Measurements from ENCODE around the gene RBL2.
"Not testable (repeated sequence)": the region's sequence is repeated elsewhere in the genome, so short reads cannot be mapped to it uniquely, and the experiment has no call there.

The RBL2 gene

DNA sequence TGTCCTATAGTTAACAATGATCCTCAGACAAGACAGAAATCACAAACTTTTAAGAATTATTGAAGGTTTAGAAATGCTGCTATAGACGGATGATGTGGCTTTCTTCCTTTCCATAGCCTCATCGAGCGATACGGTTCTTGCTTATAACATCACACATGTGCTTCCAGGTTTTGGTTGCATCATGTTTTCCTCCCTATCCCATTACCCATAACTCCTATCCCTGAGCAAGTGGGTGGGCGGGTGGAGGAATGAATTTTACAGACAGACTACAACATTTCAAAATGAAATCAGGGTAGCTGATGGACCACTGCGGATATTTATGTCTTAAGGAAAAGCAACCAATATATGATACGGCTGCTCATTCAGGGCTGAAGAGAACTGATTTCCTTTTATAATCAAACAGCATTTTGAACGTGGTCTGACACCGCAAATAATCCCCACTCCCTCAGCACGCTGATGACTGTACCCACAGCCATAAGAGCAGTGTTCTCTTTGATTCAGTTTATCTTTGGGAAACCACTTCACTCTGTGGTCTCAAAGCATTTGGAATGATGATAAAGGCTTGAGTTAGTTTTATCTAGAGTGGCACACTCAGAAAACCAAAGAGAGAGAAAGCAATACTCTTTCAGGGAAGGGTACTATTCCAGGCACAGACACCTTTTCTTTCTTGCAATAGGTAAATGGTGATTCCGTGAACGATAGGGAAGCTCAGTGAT, 73.4 kb downstream of the RBL2 start:
- no peak overlapping the region for H3K9ac ChIP-seq (ENCODE audit: low read depth, low read length)
- H3K4me3 ChIP-seq (ENCODE audit: low read length) = no peak overlapping the region
- H3K27me3 ChIP-seq (ENCODE audit: insufficient read depth, low read length) = no peaks in the 10 kb centered on the region
- peaks cover 12% of the 10 kb centered on the region for H3K4me1 ChIP-seq (ENCODE audit: insufficient read depth, low read length)
- no peaks in the 10 kb centered on the region for H3K9me3 ChIP-seq (ENCODE audit: insufficient read depth, low read depth, low read length)
- 97% methylated on average over 12 of the region's 12 CpGs for WGBS
- H3K27ac ChIP-seq (ENCODE audit: low read depth, low read length) = no peak overlapping the region
- no peaks in the 10 kb centered on the region for H3K36me3 ChIP-seq (ENCODE audit: insufficient read depth, low read length)

DNA sequence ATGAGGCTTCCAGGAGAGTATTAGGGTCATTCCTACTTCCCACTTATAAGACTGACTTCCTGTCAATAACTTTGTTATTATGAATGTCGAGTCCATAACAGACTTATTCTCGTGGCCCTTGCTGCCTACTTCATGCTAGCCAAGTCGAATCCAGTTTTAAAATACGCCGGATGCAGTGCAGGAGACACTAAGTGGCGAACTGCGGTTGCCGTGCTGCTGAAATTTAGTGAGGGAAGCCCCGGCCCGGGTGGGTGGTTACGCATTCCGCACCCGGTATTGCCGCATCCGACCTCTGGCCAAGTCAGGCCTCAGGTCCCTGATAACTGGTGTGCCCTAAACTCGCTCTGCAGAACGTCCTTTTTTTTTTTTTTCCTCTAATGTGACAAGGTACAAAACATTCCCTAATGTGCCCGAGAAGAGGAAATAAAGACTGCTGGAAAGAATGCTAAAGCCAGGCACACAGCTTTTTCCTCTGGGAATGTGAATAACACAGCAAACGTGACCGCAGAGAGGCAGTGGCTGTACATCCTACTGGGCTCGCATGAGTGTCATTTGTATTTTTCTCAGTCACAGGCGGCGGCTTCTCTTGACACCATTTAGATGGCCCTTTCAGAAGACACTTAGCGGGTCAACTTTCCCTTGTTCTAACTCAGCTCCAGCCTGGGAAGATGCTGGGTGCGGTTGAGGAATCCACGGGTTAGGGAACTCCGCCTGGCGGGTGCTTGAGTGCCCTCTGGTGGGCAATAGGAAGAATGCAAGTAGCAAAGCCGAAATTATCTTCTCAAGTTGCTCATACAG, 75.8 kb downstream of the RBL2 start:
- Histone ChIP-seq H3K27ac (ENCODE audit: low read depth, low read length) (no peak overlapping the region), H3K4me1 (ENCODE audit: insufficient read depth, low read length) (peaks cover 3% of the 10 kb centered on the region; the same call in 1 of the 2 replicates), H3K27me3 (ENCODE audit: insufficient read depth, low read length) (no peaks in the 10 kb centered on the region), H3K4me3 (ENCODE audit: low read length) (no peak overlapping the region), H3K9ac (ENCODE audit: low read depth, low read length) (no peak overlapping the region), H3K36me3 (ENCODE audit: insufficient read depth, low read length) (no peaks in the 10 kb centered on the region), H3K9me3 (ENCODE audit: insufficient read depth, low read depth, low read length) (no peaks in the 10 kb centered on the region)
- 61% methylated on average over 29 of the region's 29 CpGs for WGBS

GRCh38 chr16:53510704-53511070, 76.4 kb downstream of the RBL2 start:
- 70% methylated on average over 2 of the region's 2 CpGs for WGBS
- peaks cover 3% of the 10 kb centered on the region; the same call in 1 of the 2 replicates for H3K4me1 ChIP-seq (ENCODE audit: insufficient read depth, low read length)
- H3K27ac ChIP-seq (ENCODE audit: low read depth, low read length) = no peak overlapping the region
- H3K27me3 ChIP-seq (ENCODE audit: insufficient read depth, low read length) = no peaks in the 10 kb centered on the region
- H3K36me3 ChIP-seq (ENCODE audit: insufficient read depth, low read length) = no peaks in the 10 kb centered on the region
- no peaks in the 10 kb centered on the region for H3K9me3 ChIP-seq (ENCODE audit: insufficient read depth, low read depth, low read length)
- H3K4me3 ChIP-seq (ENCODE audit: low read length) = no peak overlapping the region
- no peak overlapping the region for H3K9ac ChIP-seq (ENCODE audit: low read depth, low read length)

DNA sequence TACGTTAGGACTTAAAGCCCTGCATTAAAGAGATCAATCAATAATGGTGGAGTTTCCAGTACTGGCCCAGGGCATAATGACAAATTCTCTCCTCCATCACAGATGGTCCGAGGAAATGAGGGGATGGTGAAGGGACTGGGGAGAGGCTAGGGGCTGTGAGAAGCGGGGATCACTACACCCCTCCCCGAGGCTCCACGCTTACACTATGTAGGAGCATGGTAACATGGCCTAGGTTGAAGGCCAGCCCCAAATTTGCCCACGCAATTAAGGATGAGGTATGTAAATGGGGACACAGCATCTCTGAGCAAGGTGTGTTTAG, 76.8 kb downstream of the RBL2 start:
- WGBS = 89% methylated on average over 6 of the region's 6 CpGs

DNA sequence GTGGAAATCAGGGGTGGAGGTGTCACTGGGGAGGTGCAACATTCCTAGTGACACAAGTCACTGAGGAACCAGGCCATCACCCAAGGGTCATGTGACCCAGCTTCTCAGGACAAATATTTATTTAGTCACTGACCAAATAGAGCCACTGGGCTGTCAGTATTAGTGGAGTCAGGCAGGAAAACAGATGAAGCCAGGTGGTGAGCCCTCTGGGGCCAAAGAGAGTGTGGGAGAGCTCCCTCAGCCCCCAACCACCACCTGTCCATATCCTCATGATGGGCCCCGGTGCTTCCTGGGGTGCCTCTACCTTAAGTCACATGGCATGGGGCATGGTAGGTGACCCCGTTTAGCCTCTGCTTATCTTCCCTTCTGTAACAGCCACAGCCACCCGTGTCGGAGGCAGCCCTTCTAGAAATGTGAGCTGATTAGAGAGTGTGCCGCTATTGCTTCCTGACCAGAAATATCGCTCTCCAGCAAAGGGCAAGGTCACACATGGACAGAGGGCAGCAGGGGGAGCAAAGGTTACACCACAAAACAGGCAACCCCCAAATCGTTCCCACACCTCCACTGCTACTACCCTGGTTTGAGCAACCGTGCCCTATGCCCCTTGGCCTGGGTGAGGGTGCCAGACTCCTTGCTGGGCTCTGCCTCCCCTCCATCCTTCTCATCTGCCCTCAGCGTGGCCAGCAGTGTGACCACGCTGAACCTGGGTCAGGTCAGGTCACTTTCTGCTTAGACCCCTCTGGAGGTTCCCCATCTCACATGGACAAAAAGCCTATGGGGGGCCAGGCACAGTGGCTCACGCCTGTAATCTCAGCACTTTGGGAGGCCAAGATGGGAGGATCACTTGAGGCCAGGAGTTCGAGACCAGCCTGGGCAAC, 77.4 kb downstream of the RBL2 start:
- Histone ChIP-seq H3K27me3 (ENCODE audit: insufficient read depth, low read length) (no peaks in the 10 kb centered on the region), H3K9me3 (ENCODE audit: insufficient read depth, low read depth, low read length) (no peaks in the 10 kb centered on the region), H3K4me1 (ENCODE audit: insufficient read depth, low read length) (peaks cover 3% of the 10 kb centered on the region; the same call in 1 of the 2 replicates), H3K36me3 (ENCODE audit: insufficient read depth, low read length) (no peaks in the 10 kb centered on the region), H3K4me3 (ENCODE audit: low read length) (no peak overlapping the region), H3K9ac (ENCODE audit: low read depth, low read length) (no peak overlapping the region), H3K27ac (ENCODE audit: low read depth, low read length) (no peak overlapping the region)
- WGBS = 93% methylated on average over 12 of the region's 12 CpGs

More for the DNA sequence above, 76.8 kb downstream of the RBL2 start:
- no peak overlapping the region for H3K4me3 ChIP-seq (ENCODE audit: low read length)
- H3K27ac ChIP-seq (ENCODE audit: low read depth, low read length) = no peak overlapping the region
- H3K27me3 ChIP-seq (ENCODE audit: insufficient read depth, low read length) = no peaks in the 10 kb centered on the region
- H3K36me3 ChIP-seq (ENCODE audit: insufficient read depth, low read length) = no peaks in the 10 kb centered on the region
- H3K4me1 ChIP-seq (ENCODE audit: insufficient read depth, low read length) = peaks cover 3% of the 10 kb centered on the region; the same call in 1 of the 2 replicates
- no peaks in the 10 kb centered on the region for H3K9me3 ChIP-seq (ENCODE audit: insufficient read depth, low read depth, low read length)
- no peak overlapping the region for H3K9ac ChIP-seq (ENCODE audit: low read depth, low read length)

DNA sequence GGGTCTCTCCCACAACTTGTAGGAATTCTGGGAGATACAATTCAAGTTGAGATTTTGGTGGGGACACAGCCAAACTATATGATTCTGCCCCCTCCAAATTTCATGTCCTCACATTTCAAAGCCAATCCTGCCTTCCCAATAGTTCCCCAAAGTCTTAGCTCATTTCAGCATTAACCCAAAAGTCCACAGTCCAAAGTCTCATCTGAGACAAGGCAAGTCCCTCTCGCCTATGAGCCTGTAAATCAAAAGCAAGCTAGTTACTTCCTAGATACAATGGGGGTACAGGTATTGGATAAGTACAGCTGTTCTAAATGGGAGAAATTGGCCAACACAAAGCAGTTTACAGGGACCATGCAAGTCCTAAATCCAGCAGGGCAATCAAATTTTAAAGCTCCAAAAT, 78.5 kb downstream of the RBL2 start:
- H3K9ac ChIP-seq (ENCODE audit: low read depth, low read length); H3K9me3 ChIP-seq (ENCODE audit: insufficient read depth, low read depth, low read length); H3K27ac ChIP-seq (ENCODE audit: low read depth, low read length); H3K4me3 ChIP-seq (ENCODE audit: low read length); H3K36me3 ChIP-seq (ENCODE audit: insufficient read depth, low read length); H3K27me3 ChIP-seq (ENCODE audit: insufficient read depth, low read length); H3K4me1 ChIP-seq (ENCODE audit: insufficient read depth, low read length): not testable (repeated sequence)
- 100% methylated on average over 1 of the region's 1 CpG for WGBS

DNA sequence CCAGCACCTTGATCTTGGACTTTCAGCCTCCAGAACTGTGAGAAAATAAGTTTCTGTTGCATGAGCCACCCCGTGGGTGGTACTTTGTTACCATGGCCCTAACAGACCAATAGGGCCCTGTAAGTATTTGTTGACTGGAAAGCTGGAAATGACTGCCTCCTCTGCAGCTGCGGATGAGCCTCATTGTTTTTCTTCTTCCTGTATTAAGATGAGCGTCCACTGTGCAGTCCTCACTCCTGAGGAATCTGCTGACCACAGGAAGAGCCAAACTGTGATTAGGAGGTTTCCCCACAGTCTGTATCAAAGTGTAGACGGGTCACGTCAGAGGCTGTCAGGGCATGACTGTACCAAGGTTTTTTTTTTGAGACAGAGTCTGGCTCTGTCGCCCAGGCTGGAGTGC, 81.0 kb downstream of the RBL2 start:
- Histone ChIP-seq H3K27ac (ENCODE audit: low read depth, low read length) (no peak overlapping the region), H3K4me3 (ENCODE audit: low read length) (no peak overlapping the region), H3K27me3 (ENCODE audit: insufficient read depth, low read length) (no peaks in the 10 kb centered on the region), H3K9ac (ENCODE audit: low read depth, low read length) (no peak overlapping the region), H3K9me3 (ENCODE audit: insufficient read depth, low read depth, low read length) (no peaks in the 10 kb centered on the region), H3K36me3 (ENCODE audit: insufficient read depth, low read length) (no peaks in the 10 kb centered on the region), H3K4me1 (ENCODE audit: insufficient read depth, low read length) (peaks cover under 1% of the 10 kb centered on the region; the same call in 1 of the 2 replicates)
- WGBS = 93% methylated on average over 6 of the region's 6 CpGs

DNA sequence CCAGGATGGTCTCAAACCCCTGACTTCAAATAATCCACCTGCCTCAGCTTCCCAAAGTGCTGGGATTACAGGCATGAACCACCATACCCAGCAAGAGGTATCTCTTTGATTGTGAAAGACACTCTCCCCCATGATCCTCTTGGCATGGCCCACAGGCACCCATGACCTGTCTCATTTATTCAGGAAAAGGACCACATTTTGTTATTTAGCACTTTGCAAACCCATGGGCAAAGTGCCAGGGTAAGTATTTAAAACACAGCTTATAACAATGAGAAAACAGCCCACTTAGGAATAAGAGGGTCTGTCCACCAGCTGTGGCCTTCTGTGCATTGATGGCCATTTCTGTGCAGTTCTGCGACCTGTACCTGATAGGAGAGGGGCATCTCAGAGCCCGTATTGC, 81.5 kb downstream of the RBL2 start:
- H3K36me3 ChIP-seq (ENCODE audit: insufficient read depth, low read length) = no peaks in the 10 kb centered on the region
- no peaks in the 10 kb centered on the region for H3K4me1 ChIP-seq (ENCODE audit: insufficient read depth, low read length)
- H3K4me3 ChIP-seq (ENCODE audit: low read length) = no peak overlapping the region
- no peaks in the 10 kb centered on the region for H3K27me3 ChIP-seq (ENCODE audit: insufficient read depth, low read length)
- H3K27ac ChIP-seq (ENCODE audit: low read depth, low read length) = no peak overlapping the region
- 85% methylated on average over 2 of the region's 2 CpGs for WGBS
- no peaks in the 10 kb centered on the region for H3K9me3 ChIP-seq (ENCODE audit: insufficient read depth, low read depth, low read length)
- H3K9ac ChIP-seq (ENCODE audit: low read depth, low read length) = no peak overlapping the region

- H3K4me3 ChIP-seq (ENCODE audit: low read length) = no peak overlapping the region
- no peaks in the 10 kb centered on the region for H3K27me3 ChIP-seq (ENCODE audit: insufficient read depth, low read length)
- no peaks in the 10 kb centered on the region for H3K4me1 ChIP-seq (ENCODE audit: insufficient read depth, low read length)
- H3K9ac ChIP-seq (ENCODE audit: low read depth, low read length) = no peak overlapping the region
- H3K9me3 ChIP-seq (ENCODE audit: insufficient read depth, low read depth, low read length) = no peaks in the 10 kb centered on the region
- 93% methylated on average over 4 of the region's 4 CpGs for WGBS
- no peaks in the 10 kb centered on the region for H3K36me3 ChIP-seq (ENCODE audit: insufficient read depth, low read length)
- no peak overlapping the region for H3K27ac ChIP-seq (ENCODE audit: low read depth, low read length)
Observed at GRCh38 chr16:53517851-53518250, 83.6 kb downstream of the RBL2 start.

DNA sequence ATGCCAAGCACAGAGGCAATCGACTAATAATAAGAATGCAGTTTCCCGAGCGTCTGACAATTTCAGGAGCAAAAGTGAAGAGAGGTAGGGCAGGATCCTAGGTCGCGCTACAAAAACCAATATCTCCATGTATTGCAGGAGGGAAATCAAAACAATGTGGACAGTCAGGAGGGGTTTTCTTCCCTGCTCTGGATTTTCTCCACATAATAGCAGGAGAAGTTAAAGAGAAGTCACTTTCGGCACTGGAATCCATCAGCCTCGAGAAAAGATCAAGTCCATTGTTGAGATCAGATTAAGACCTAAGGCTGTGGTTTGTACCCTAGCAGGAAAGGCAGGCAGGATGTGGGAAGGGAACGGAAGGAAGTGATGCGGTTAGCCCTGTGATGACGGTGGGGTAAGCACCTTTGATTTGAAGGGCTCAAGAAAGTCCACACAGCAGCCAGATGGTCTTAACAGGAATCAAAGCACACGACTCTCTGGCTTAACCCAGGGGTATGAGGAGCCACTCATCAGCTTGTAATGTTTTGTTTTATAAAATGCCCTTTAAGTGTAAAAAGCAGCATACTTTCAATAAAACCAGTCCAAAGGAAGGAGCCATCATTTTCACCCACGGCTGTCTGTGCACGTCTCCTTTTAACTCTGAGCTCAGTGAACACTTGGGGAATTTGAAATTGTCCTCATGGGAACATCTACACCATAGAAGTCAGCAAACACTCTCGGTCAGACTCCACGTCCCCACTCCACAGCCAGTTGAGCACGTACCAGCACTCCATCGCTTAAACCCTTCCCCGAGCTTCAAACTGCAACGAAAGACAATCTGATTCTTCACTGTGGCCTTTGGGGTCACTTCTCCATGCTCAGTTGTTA, 84.5 kb downstream of the RBL2 start:
- Histone ChIP-seq H3K9me3 (ENCODE audit: insufficient read depth, low read depth, low read length) (no peaks in the 10 kb centered on the region), H3K27me3 (ENCODE audit: insufficient read depth, low read length) (no peaks in the 10 kb centered on the region), H3K36me3 (ENCODE audit: insufficient read depth, low read length) (no peaks in the 10 kb centered on the region), H3K4me3 (ENCODE audit: low read length) (no peak overlapping the region), H3K4me1 (ENCODE audit: insufficient read depth, low read length) (no peaks in the 10 kb centered on the region), H3K9ac (ENCODE audit: low read depth, low read length) (no peak overlapping the region), H3K27ac (ENCODE audit: low read depth, low read length) (no peak overlapping the region)
- WGBS = 94% methylated on average over 19 of the region's 19 CpGs
